Measurements from ENCODE around the gene RYR1.

- TF ChIP-seq, protein P1, sequence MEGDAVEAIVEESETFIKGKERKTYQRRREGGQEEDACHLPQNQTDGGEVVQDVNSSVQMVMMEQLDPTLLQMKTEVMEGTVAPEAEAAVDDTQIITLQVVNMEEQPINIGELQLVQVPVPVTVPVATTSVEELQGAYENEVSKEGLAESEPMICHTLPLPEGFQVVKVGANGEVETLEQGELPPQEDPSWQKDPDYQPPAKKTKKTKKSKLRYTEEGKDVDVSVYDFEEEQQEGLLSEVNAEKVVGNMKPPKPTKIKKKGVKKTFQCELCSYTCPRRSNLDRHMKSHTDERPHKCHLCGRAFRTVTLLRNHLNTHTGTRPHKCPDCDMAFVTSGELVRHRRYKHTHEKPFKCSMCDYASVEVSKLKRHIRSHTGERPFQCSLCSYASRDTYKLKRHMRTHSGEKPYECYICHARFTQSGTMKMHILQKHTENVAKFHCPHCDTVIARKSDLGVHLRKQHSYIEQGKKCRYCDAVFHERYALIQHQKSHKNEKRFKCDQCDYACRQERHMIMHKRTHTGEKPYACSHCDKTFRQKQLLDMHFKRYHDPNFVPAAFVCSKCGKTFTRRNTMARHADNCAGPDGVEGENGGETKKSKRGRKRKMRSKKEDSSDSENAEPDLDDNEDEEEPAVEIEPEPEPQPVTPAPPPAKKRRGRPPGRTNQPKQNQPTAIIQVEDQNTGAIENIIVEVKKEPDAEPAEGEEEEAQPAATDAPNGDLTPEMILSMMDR (IDR thresholded peaks at IDR 0.05): no peak
- TF ChIP-seq POLR2A (IDR thresholded peaks at IDR 0.05) (no peak), POLR2AphosphoS5 (IDR thresholded peaks at IDR 0.05) (no peak), EP300 (IDR thresholded peaks at IDR 0.05; ENCODE audit: low read depth) (no peak)
Observed at GRCh38 chr19:38550376-38550775, 116.9 kb downstream of the RYR1 start.

All from transverse colon (tissue), 4 donors.